K562 treated with DMSO at 1 percent for 12 hours (cell line): ENCODE measurements around the gene FOXN4. TPM values are rescaled to one million over a fixed set of nuclear protein-coding genes. Genes with fewer than 3 reads are reported as not detected.

Source experiments
- total RNA-seq: library from RNA; unstranded; fragments of 300-600 nt; gene quantifications from 2 replicates; pipeline ENCODE4 v1.2.3, GENCODE V29; 2022; ENCODE audit not compliant: insufficient read depth

Gene FOXN4, protein sequence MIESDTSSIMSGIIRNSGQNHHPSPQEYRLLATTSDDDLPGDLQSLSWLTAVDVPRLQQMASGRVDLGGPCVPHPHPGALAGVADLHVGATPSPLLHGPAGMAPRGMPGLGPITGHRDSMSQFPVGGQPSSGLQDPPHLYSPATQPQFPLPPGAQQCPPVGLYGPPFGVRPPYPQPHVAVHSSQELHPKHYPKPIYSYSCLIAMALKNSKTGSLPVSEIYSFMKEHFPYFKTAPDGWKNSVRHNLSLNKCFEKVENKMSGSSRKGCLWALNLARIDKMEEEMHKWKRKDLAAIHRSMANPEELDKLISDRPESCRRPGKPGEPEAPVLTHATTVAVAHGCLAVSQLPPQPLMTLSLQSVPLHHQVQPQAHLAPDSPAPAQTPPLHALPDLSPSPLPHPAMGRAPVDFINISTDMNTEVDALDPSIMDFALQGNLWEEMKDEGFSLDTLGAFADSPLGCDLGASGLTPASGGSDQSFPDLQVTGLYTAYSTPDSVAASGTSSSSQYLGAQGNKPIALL
- total RNA-seq: not detected in 2 replicates

GRCh38 chr12:109308534-109309380, at the start of gene FOXN4:
TSS of gene FOXN4 (minus strand) at chr12:109309284. CDS start at chr12:109308321, 963 bp downstream.

GRCh38 chr12:109347589-109347988, 38.5 kb upstream of the FOXN4 start, which contains the start of gene MYO1H:
TSS of gene MYO1H (plus strand) at chr12:109347900. CDS start at chr12:109347961, 61 bp downstream.

Other genes starting within 250 kb of the FOXN4 start
- 19.1 and 24.8 TPM in 2 replicates for gene ALKBH2, start 215.8 kb downstream of the FOXN4 start, total RNA-seq
- gene UNG, start 211.7 kb downstream of the FOXN4 start, total RNA-seq: 17.3 and 22.8 TPM in 2 replicates
- 1.3 and 6.3 TPM in 2 replicates for gene ACACB, start 192.7 kb downstream of the FOXN4 start, total RNA-seq
- not detected in 2 replicates for gene MYO1H, start 38.6 kb upstream of the FOXN4 start, total RNA-seq
- gene KCTD10, start 168.0 kb upstream of the FOXN4 start, total RNA-seq: 8.8 and 15.9 TPM in 2 replicates
- gene UBE3B, start 168.3 kb upstream of the FOXN4 start, total RNA-seq: 7.7 and 24.1 TPM in 2 replicates